Measurements from ENCODE around the gene PHACTR1. TPM values are rescaled to one million over a fixed set of nuclear protein-coding genes. Genes with fewer than 3 reads are reported as not detected.

PHACTR1 gene
- total RNA-seq, 2 donors from 2014 or later, result 2.8 to 6.3 TPM

DNA sequence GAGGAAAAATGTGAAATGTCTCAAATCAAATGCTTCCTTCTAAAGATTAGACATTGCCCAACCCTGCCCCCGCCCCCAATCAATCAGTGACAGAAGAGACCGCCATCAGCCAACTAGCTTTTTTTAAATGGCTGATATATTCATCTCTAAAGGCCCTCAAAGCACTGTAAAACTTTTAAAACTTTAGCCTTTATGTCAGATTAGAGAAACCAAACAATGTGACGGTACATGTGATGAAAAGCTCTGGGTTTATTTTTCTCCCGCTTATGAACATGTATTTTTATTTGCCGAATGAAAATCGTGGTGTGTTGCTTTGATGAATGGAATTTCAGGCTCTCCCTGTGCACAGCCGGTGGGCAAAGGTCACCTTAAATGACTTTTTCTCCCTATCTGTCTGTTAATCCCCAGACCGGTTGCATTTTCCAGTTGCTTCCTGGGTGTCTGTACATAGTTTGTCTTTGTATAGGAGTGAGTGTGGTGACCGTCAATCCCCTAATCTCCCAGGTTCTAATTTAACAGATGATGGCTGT, 573.3 kb downstream of the PHACTR1 start:
- Mint-ChIP-seq H3K27me3 (ENCODE audit: insufficient read depth) (no peaks in the 10 kb centered on the region), H3K4me1 (no peaks in the 10 kb centered on the region), H3K27ac (no peak overlapping the region), H3K9me3 (peaks cover 25% of the 10 kb centered on the region), H3K36me3 (ENCODE audit: low read depth) (peaks cover 84% of the 10 kb centered on the region), H3K4me3 (no peak overlapping the region)
- peak; percentile 5 for DNase-seq
- H3K9ac ChIP-seq (ENCODE audit: extremely low read depth, low read length, poor library complexity, severe bottlenecking), result no peak overlapping the region
- peaks cover 27% of the 10 kb centered on the region for H3K9me3 ChIP-seq (ENCODE audit: control insufficient read depth, low read length)
- TF ChIP-seq CTCF (conservative IDR thresholded peaks at IDR 0.05), result no peak
- H3K27ac ChIP-seq (ENCODE audit: low read depth, low read length), result peak overlapping the region; percentile 47
- H3K27me3 ChIP-seq (ENCODE audit: control insufficient read depth, insufficient read depth, low read length, poor library complexity, severe bottlenecking), result no peaks in the 10 kb centered on the region
- 89 to 97% methylated on average over 5 to 9 of the region's 9 CpGs for WGBS, 2 experiments (ENCODE audit: insufficient coverage in 1 of 2, insufficient read length in 1 of 2)
- peaks cover 87% of the 10 kb centered on the region for H3K36me3 ChIP-seq (ENCODE audit: control insufficient read depth, insufficient read depth, low read length)
- no peak overlapping the region for H3K4me3 ChIP-seq (ENCODE audit: low read length)
- H3K4me1 ChIP-seq (ENCODE audit: control insufficient read depth, insufficient read depth, low read length), result no peaks in the 10 kb centered on the region

DNA sequence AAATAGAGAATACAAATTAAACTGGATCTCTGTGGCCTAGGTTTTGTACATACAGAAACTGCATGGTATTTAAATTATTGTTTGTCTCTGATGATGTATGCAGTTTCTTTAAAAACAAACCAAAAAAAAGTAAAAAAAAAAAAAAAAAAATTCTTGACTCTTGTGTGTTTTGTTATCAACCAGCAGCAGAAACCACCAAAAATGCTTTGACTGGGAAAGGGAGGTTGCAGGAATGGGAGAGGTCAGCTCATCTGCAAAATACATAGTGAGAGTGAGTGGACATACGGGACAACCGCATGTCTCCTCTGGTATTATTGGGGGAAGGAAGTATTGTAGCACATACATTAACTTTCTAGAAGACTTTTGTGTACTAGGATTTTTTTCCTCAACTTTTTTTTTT, 573.8 kb downstream of the PHACTR1 start:
- Histone ChIP-seq H3K9me3 (ENCODE audit: control insufficient read depth, low read length) (peaks cover 27% of the 10 kb centered on the region), H3K9ac (ENCODE audit: extremely low read depth, low read length, poor library complexity, severe bottlenecking) (no peak overlapping the region), H3K4me1 (ENCODE audit: control insufficient read depth, insufficient read depth, low read length) (no peaks in the 10 kb centered on the region), H3K27ac (ENCODE audit: low read depth, low read length) (peak overlapping the region; percentile 47), H3K27me3 (ENCODE audit: control insufficient read depth, insufficient read depth, low read length, poor library complexity, severe bottlenecking) (no peaks in the 10 kb centered on the region), H3K4me3 (ENCODE audit: low read length) (no peak overlapping the region), H3K36me3 (ENCODE audit: control insufficient read depth, insufficient read depth, low read length) (peaks cover 87% of the 10 kb centered on the region)
- no peak overlapping the region for H3K27ac Mint-ChIP-seq
- H3K9me3 Mint-ChIP-seq, result peaks cover 25% of the 10 kb centered on the region
- H3K27me3 Mint-ChIP-seq (ENCODE audit: insufficient read depth), result no peaks in the 10 kb centered on the region
- 100% methylated on average over 1 of the region's 2 CpGs for WGBS, 2 experiments (ENCODE audit: insufficient coverage in 1 of 2, insufficient read length in 1 of 2)
- TF ChIP-seq CTCF (conservative IDR thresholded peaks at IDR 0.05), result no peak
- DNase-seq, result no peak
- no peaks in the 10 kb centered on the region for H3K4me1 Mint-ChIP-seq
- H3K4me3 Mint-ChIP-seq, result no peak overlapping the region
- peaks cover 88% of the 10 kb centered on the region for H3K36me3 Mint-ChIP-seq (ENCODE audit: low read depth)

DNA sequence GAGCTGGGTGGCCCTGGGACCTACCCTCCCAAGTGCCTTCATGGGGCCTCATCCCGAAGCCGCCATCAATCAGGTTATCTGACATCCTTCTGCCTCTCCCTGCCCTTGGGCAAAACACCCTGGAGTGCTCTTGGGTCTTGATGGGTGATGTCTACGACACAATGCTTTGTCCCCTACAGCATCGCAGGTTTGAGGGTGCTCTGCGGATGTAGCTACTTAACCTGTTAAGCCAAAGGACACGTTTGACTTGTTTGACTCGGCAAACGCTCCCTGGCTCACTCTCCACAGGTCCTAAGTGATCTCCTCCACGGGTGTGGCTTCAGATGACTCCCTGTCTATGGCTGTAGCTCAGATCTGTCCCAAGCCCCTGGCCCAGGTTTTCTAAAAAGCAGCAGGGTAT, 576.2 kb downstream of the PHACTR1 start:
- no peaks in the 10 kb centered on the region for H3K27me3 Mint-ChIP-seq (ENCODE audit: insufficient read depth)
- Histone ChIP-seq H3K4me1 (ENCODE audit: control insufficient read depth, insufficient read depth, low read length) (no peaks in the 10 kb centered on the region), H3K9ac (ENCODE audit: extremely low read depth, low read length, poor library complexity, severe bottlenecking) (no peak overlapping the region), H3K27ac (ENCODE audit: low read depth, low read length) (no peak overlapping the region), H3K9me3 (ENCODE audit: control insufficient read depth, low read length) (peaks cover 6% of the 10 kb centered on the region), H3K4me3 (ENCODE audit: low read length) (no peak overlapping the region), H3K36me3 (ENCODE audit: control insufficient read depth, insufficient read depth, low read length) (peaks cover 71% of the 10 kb centered on the region), H3K27me3 (ENCODE audit: control insufficient read depth, insufficient read depth, low read length, poor library complexity, severe bottlenecking) (no peaks in the 10 kb centered on the region)
- no peak overlapping the region for H3K4me3 Mint-ChIP-seq
- no peak for TF ChIP-seq CTCF (conservative IDR thresholded peaks at IDR 0.05)
- H3K36me3 Mint-ChIP-seq (ENCODE audit: low read depth), result peaks cover 77% of the 10 kb centered on the region
- WGBS, 2 experiments (ENCODE audit: insufficient coverage in 1 of 2, insufficient read length in 1 of 2), result 95 to 96% methylated on average over 9 of the region's 9 CpGs
- peak; percentile 28 for DNase-seq
- peaks cover 5% of the 10 kb centered on the region for H3K9me3 Mint-ChIP-seq
- H3K4me1 Mint-ChIP-seq, result no peaks in the 10 kb centered on the region
- H3K27ac Mint-ChIP-seq, result no peak overlapping the region
